22Rv1 (cell line): ENCODE data around the gene MYMX.

Source experiments
- H3K27ac ChIP-seq: fragments of 450-650 bp; 2 replicates; pipeline ENCODE4 v1.5.1; 2017
- CTCF ChIP-seq: fragments of 450-650 bp; IDR thresholded peaks from 2 replicates; pipeline ENCODE4 v1.5.1; 2017; ENCODE audit warnings: mild to moderate bottlenecking
- ZFX ChIP-seq: fragments of 450-650 bp; IDR thresholded peaks from 2 replicates; pipeline ENCODE4 v1.6.1; 2017; ENCODE audit warnings: antibody characterized with exemption, borderline replicate concordance

The MYMX gene

DNA sequence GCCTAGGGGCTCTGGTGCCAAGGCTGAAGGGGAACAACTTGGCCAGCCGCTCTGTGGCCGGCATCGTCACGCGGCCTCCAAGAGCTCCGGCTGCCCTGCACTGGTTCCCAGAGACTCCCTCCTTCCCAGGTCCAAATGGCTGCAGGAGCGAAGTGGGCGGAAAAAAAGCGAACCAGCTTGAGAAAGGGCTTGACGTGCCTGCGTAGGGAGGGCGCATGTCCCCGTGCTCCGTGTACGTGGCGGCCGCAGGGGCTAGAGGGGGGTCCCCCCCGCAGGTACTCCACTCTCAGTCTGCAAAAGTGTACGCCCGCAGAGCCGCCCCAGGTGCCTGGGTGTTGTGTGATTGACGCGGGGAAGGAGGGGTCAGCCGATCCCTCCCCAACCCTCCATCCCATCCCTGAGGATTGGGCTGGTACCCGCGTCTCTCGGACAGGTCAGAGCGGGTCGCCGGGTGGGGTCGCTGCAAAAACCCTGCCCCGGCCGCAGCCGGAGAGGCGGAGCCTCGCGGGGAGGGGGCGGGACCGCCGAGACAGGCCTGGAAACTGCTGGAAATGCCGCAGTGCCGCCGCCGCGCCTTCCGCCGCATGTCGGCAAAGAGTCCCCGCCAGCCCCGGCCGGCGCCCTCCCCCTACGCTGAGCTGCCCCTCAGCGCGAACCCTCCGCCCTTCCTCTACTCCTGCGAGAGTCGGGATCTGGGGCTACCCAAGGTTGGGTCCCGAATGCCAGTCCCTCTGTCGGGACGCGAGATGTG lies 29.4 kb downstream of the MYMX start:
- H3K27ac ChIP-seq = peak overlapping the region; percentile 91
- TF ChIP-seq CTCF (peak; percentile 58; the same call in 1 of the 2 replicates), ZFX (no peak)

DNA sequence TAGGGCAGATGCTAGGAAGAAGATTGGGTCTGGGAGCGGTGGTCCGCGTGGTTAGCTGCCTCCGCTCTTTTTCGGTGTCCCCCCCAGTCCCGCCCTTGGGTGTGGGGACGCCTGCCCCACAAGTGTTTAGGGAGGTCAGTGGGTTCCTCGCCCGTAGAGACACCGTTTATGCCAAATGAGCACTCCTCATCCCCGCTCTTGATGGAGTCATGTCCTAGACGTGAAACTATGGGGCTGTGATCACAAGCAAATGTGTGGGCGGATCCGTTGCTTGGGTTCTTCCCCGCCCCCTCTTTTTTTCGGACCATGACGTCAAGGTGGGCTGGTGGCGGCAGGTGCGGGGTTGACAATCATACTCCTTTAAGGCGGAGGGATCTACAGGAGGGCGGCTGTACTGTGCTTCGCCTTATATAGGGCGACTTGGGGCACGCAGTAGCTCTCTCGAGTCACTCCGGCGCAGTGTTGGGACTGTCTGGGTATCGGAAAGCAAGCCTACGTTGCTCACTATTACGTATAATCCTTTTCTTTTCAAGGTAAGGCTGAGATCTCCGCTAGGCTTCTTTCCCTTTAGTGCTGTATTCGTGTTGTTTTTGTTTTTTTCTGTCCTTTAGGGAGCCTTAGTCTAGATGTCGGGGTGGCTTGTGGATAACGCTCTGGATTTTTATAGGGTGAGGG lies 30.1 kb downstream of the MYMX start, which contains the start of gene HSP90AB1:
Gene HSP90AB1, plus strand, starts transcription at position 439 of the 675 bp plus-strand sequence. CDS start 1,529 bp downstream, outside the sequence.
- TF ChIP-seq CTCF (no peak), ZFX (no peak)
- H3K27ac ChIP-seq = peak within 1 kb of the TSS; percentile 91

DNA sequence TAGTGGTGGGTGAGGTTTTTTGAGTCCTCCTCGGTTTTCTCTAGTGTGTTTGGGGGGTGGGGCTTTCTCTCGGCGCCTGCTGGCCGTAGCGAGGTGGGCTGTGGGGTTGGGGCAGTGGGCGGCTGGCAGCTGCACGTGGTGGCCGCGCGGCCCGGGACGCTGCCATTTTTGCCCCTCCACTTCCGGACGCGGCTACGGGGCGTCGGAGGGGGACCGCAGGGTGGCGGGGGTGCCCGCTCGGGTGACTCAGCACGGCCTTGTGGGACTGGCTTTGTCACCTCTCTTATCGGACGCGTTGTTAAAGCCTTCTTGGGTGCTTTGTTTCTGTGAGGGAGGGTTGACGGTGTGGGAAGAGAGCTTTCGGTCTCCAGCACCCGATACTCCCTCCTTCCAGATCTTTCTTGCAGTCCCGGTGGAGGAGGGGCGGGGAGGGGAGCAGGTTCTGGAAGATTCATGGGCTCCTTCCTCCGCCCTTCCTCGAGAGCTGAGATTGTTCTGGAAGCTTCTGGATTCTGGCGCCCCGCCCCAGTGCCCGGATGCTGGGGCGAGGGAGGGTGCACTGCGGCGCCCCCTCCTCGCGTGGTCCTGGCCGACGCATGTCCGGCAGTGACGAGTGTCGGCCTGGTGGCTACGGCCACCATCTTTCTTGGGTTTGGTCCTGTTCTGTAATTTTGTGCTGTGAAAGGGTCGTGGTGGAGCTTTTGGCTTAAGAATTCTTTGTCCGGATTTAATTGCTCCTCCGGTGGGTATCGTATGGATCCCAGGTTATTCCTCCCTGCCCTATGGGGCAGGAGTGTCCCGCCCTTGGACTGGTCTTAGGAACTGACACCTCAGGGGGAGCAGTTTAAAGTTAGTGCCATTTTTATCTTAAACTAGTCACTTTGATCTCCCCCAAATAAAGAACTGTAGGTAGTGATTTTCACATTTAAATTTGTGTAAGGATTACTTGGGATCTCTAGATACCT lies 30.9 kb downstream of the MYMX start:
- H3K27ac ChIP-seq = peak overlapping the region; percentile 91
- TF ChIP-seq CTCF (no peak), ZFX (no peak)

- H3K27ac ChIP-seq = peak overlapping the region; percentile 91
- no peak for TF ChIP-seq CTCF
- no peak for TF ChIP-seq ZFX
These were observed 31.9 kb downstream of the MYMX start for GRCh38 chr6:44248579-44248978.

DNA sequence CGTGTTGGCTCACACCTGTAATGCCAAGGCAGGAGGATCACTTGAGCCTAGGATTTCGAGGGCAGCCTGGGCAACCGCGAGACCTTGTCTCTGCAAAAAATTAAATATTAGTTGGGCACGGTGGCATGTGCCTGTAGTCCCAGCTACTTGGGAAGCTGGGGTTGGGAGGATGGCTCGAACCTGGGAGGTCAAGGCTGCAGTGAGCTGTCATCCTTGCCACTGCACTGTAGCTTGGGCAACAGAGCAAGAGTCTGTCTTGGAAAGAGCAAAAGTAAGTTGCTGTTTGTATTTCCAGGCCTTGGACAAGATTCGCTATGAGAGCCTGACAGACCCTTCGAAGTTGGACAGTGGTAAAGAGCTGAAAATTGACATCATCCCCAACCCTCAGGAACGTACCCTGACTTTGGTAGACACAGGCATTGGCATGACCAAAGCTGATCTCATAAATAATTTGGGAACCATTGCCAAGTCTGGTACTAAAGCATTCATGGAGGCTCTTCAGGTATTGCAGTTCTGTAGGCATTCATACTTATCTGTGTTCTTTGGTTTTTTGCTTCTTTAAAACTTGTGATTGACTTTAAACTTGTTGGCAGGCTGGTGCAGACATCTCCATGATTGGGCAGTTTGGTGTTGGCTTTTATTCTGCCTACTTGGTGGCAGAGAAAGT lies 32.5 kb downstream of the MYMX start:
- H3K27ac ChIP-seq = peak overlapping the region; percentile 91
- TF ChIP-seq CTCF (no peak), ZFX (no peak)

- H3K27ac ChIP-seq = peak overlapping the region; percentile 91
- TF ChIP-seq CTCF = no peak
- no peak for TF ChIP-seq ZFX
These were observed 33.5 kb downstream of the MYMX start for GRCh38 chr6:44250067-44250717.
